ENCODE data around the gene WIPF3. TPM values are rescaled to one million over a fixed set of nuclear protein-coding genes. Genes with fewer than 3 reads are reported as not detected.

WIPF3 gene
- total RNA-seq, 2 experiments from 2014 or later: not detected

GRCh38 chr7:29896685-29897411, 90.5 kb downstream of the WIPF3 start:
- POLR2A ChIA-PET: no interaction called here
- CTCF ChIA-PET: no interaction called here

- POLR2A ChIA-PET: no interaction called here
- CTCF ChIA-PET: no interaction called here
These were observed 92.0 kb downstream of the WIPF3 start for GRCh38 chr7:29898301-29898700.

- ChIA-PET POLR2A (no interaction called here), CTCF (no interaction called here)
These were observed 94.4 kb downstream of the WIPF3 start for GRCh38 chr7:29900745-29901144.

GRCh38 chr7:29906200-29907022, 100.1 kb downstream of the WIPF3 start:
- ChIA-PET POLR2A (no interaction called here), CTCF (no interaction called here)

- POLR2A ChIA-PET: no interaction called here
- CTCF ChIA-PET: no interaction called here
These were observed 107.9 kb downstream of the WIPF3 start for GRCh38 chr7:29914180-29914579.

GRCh38 chr7:29915481-29916215, 109.3 kb downstream of the WIPF3 start:
- CTCF ChIA-PET: no interaction called here
- POLR2A ChIA-PET: no interaction called here

GRCh38 chr7:29917641-29918040, 111.3 kb downstream of the WIPF3 start:
- ChIA-PET POLR2A (no interaction called here), CTCF (no interaction called here)

- ChIA-PET CTCF (no interaction called here), POLR2A (no interaction called here)
These were observed 112.5 kb downstream of the WIPF3 start for GRCh38 chr7:29918850-29919249.

DNA sequence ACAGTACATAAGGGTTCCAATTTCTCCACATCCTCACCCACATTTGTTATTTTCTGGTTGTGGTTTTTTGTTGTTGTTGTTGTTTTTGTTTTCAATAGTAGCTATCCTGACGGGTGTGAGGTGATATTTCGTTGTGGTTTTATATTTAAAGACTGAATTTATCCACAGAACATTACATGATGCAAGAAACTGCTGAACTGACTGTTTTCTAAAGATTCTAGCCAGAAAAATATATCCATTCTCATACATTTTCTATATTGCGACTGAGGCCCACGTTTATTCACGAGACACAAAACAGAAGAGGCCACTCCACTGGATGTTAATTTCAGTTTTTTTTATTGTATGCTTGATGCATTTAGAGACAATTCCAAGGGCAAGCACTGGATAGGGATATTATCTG, 113.5 kb downstream of the WIPF3 start:
- ChIA-PET POLR2A (no interaction called here), CTCF (no interaction called here)

DNA sequence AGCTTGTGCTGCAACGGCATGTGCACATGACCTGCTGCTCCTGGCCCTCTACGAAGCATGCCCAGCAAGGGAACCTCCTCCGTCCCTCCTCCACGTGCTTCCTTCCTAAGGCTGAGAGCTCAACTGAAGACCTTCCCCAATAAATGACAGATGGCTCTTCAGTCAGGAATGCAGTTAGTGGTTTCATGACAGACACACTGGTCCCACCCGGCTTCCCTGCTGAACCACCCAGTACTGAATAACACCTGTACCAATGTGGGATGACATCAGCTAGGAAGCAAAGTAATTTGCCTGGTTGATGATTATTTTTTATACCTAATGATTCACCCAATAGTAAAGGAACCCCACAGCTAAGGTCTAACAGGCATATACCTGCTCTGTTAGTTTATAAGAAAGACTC, 114.2 kb downstream of the WIPF3 start:
- POLR2A ChIA-PET: no interaction called here

DNA sequence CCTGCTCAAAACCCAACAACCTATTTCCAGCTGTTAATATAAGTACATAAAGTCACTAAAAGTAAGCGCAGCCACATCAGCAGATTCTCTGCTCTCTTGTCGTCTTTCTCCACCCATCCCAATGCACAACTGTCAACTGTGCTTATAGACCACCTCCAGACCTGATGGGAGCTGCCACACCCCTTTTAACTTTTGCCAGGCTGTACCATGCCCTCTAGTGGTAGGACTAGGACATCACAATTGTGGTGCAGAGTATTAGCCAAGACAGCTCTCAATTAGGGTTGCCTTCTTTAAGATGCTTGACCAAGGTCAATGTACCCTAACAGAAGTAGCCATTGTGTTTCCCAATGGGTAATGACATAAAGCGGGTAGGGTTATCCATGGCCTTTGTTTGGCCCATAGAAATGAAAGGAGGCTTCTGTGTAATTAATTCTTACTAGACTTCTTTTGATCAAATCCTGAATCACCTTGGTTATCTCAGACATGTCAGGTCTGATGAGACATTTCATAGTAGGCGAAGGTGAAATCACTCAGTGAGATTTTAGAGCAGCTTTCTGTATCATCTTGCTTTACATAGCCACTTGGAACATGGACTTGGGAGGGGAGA, 115.2 kb downstream of the WIPF3 start:
- POLR2A ChIA-PET: no interaction called here
- CTCF ChIA-PET: interaction anchor here (0.9 to 2.3 kb wide), 8 partner anchors 9 to 999 kb away, joined by 3 to 8 read pairs (median 3); no protein-coding TSS in a partner anchor

More for the DNA sequence above, 114.2 kb downstream of the WIPF3 start:
- CTCF ChIA-PET: interaction anchor here (1.3 to 2.3 kb wide), 3 partner anchors 13 to 161 kb away, joined by 3 to 8 read pairs (median 3); no protein-coding TSS in a partner anchor

GRCh38 chr7:29922921-29923700, 116.8 kb downstream of the WIPF3 start:
- POLR2A ChIA-PET: no interaction called here
- CTCF ChIA-PET: interaction anchor here (0.6 to 2.3 kb wide), 2 partner anchors 30 to 295 kb away, joined by 3 to 8 read pairs; no protein-coding TSS in a partner anchor

GRCh38 chr7:29924006-29924405, 117.7 kb downstream of the WIPF3 start:
- ChIA-PET POLR2A (no interaction called here), CTCF (no interaction called here)

- ChIA-PET POLR2A (no interaction called here), CTCF (no interaction called here)
These were observed 118.4 kb downstream of the WIPF3 start for GRCh38 chr7:29924684-29925083.

DNA sequence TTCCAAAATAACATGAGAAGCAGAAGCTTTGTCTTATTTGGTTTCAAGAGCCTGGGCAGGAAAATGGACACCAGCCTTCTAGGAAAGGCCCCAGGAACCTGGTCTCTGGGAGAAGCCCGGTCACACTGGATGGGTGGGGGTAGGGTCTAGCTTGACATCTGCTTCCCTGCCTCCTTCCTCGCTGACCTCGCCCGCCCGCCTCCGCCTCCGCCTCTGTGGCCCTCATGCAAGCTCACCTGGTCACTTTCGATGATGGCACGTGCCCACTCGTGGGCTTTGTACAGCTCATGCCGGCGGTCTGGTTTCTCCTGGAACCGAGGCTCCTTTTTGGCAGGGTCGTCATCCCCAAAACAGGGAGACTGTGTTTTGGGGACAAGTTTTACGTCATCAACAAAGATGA, 119.9 kb downstream of the WIPF3 start:
- ChIA-PET CTCF (no interaction called here), POLR2A (no interaction called here)

GRCh38 chr7:29926741-29927140, 120.4 kb downstream of the WIPF3 start:
- ChIA-PET POLR2A (no interaction called here), CTCF (no interaction called here)

- CTCF ChIA-PET: no interaction called here
- POLR2A ChIA-PET: no interaction called here
These were observed 122.9 kb downstream of the WIPF3 start for GRCh38 chr7:29929018-29929807.

DNA sequence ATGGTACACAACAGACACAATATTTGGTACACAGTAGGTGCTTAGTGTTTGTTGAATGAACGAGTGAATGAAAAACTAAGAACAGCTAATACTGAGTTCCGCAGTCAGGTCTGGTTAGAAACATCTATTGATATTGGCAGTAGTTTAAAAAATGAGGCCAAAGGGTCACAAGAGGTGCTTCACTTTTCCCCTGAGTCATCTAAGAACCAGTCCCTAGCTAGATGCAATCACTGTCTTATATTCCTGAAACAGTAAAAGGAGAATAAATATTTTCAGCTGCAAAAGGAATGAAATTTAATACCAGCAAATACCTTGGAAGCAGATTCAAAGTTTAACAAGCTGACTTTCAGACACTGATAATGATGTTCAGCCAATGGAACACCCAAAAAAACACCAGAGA, 128.8 kb downstream of the WIPF3 start:
- CTCF ChIA-PET: no interaction called here

GRCh38 chr7:29937132-29937531, 130.8 kb downstream of the WIPF3 start:
- ChIA-PET POLR2A (no interaction called here), CTCF (no interaction called here)

More for the DNA sequence above, 128.8 kb downstream of the WIPF3 start:
- POLR2A ChIA-PET: no interaction called here

Measured in activated CD8-positive, alpha-beta memory T cell treated with anti-CD3 and anti-CD28 coated beads for 36 hours (primary cell).